ENCODE results near the gene RBM44. TPM values are rescaled to one million over a fixed set of nuclear protein-coding genes. Genes with fewer than 3 reads are reported as not detected.
"Not testable (repeated sequence)": the region's sequence is repeated elsewhere in the genome, so short reads cannot be mapped to it uniquely, and the experiment has no call there.

RBM44 gene
- total RNA-seq (1 to 10 TPM in 3 of 5 experiments, under 1 TPM in 2; 0.60 to 3.1 (median 1.0) TPM), polyA plus RNA-seq (under 1 TPM in 1 of 2 donors, not detected in 1; 0.06 TPM), total RNA-seq (2.3 reads per million, percentile 11 among the genes with 10 or more reads in this experiment)

- CTCF ChIA-PET: no interaction called here
- Mint-ChIP-seq H3K36me3 (peaks cover 0 to 13% (median 7%) of the 10 kb centered on the region in 5 donors), H3K27me3 (no peaks in the 10 kb centered on the region), H3K4me1 (no peaks in the 10 kb centered on the region), H3K4me3 (no peak within 1 kb of the TSS), H3K9me3 (peaks cover 0 to 9% (median 3%) of the 10 kb centered on the region in 11 donors), H3K27ac (peak within 1 kb of the TSS in 2 of 9 donors; percentile 9 to 49)
- POLR2A ChIA-PET: no interaction called here
- DNase-seq (no peak), ATAC-seq (no peak)
- Histone ChIP-seq H3K36me3 (ENCODE audit: control insufficient read depth in 2 of 3, insufficient read depth in 3 of 3, low read length in 3 of 3) (no peaks in the 10 kb centered on the region), H3K9me3 (ENCODE audit: control insufficient read depth in 2 of 3, low read length in 3 of 3) (no peaks in the 10 kb centered on the region), H3K4me3 (ENCODE audit: low read length) (no peak within 1 kb of the TSS), H3K27ac (ENCODE audit: low read depth, low read length) (no peak within 1 kb of the TSS), H3K27me3 (ENCODE audit: control insufficient read depth in 2 of 2, insufficient read depth in 2 of 2, low read length in 2 of 2) (no peaks in the 10 kb centered on the region), H3K4me1 (ENCODE audit: control insufficient read depth in 2 of 2, insufficient read depth in 2 of 2, low read length in 2 of 2) (no peaks in the 10 kb centered on the region)
- intact Hi-C loops (cut with micrococcal nuclease): no loop called here
These were observed at the start of gene RBM44 for GRCh38 chr2:237798236-237799059. Gene RBM44 (plus strand): TSS chr2:237798779. CDS start chr2:237813610, 14,831 bp downstream.

- H3K27me3 Mint-ChIP-seq: no peaks in the 10 kb centered on the region
- intact Hi-C loops (cut with micrococcal nuclease): loop anchor here (5.0 to 10.0 kb wide), 2 partner anchors 234 to 513 kb away; no protein-coding TSS in a partner anchor
- no peak overlapping the region for H3K4me3 Mint-ChIP-seq
- Histone ChIP-seq H3K9me3 (ENCODE audit: control insufficient read depth in 2 of 3, low read length in 3 of 3) (no peaks in the 10 kb centered on the region), H3K4me3 (ENCODE audit: low read length) (no peak overlapping the region), H3K27me3 (ENCODE audit: control insufficient read depth in 2 of 2, insufficient read depth in 2 of 2, low read length in 2 of 2) (no peaks in the 10 kb centered on the region), H3K4me1 (ENCODE audit: control insufficient read depth in 2 of 2, insufficient read depth in 2 of 2, low read length in 2 of 2) (peaks cover 4 to 8% of the 10 kb centered on the region in 2 donors), H3K36me3 (ENCODE audit: control insufficient read depth in 2 of 3, insufficient read depth in 3 of 3, low read length in 3 of 3) (peaks cover 14 to 58% (median 19%) of the 10 kb centered on the region in 3 experiments), H3K27ac (ENCODE audit: low read depth, low read length) (no peak overlapping the region)
- ChIA-PET POLR2A (interaction anchor here (0.5 to 1.5 kb wide), 2 partner anchors 51 to 62 kb away, joined by 3 to 8 read pairs; no protein-coding TSS in a partner anchor), CTCF (interaction anchor here (0.7 to 1.0 kb wide), 3 partner anchors 73 to 76 kb away, joined by 3 to 8 read pairs (median 4); no protein-coding TSS in a partner anchor)
- no peak overlapping the region for H3K27ac Mint-ChIP-seq
- DNase-seq: no peak
- H3K4me1 Mint-ChIP-seq: peaks cover 6 to 33% (median 17%) of the 10 kb centered on the region in 7 donors
- no peak for ATAC-seq
- H3K9me3 Mint-ChIP-seq: no peaks in the 10 kb centered on the region
- peaks cover 19 to 49% (median 31%) of the 10 kb centered on the region in 5 donors for H3K36me3 Mint-ChIP-seq
These were observed 49.6 kb upstream of the RBM44 start for GRCh38 chr2:237749002-237749401.

- Histone ChIP-seq H3K9me3 (ENCODE audit: control insufficient read depth in 2 of 3, low read length in 3 of 3) (no peaks in the 10 kb centered on the region), H3K27me3 (ENCODE audit: control insufficient read depth in 2 of 2, insufficient read depth in 2 of 2, low read length in 2 of 2) (no peaks in the 10 kb centered on the region), H3K27ac (ENCODE audit: low read depth, low read length) (no peak overlapping the region), H3K36me3 (ENCODE audit: control insufficient read depth in 2 of 3, insufficient read depth in 3 of 3, low read length in 3 of 3) (peaks cover 22 to 68% (median 23%) of the 10 kb centered on the region in 3 experiments), H3K4me1 (ENCODE audit: control insufficient read depth in 2 of 2, insufficient read depth in 2 of 2, low read length in 2 of 2) (peaks cover under 1 to 1% of the 10 kb centered on the region in 2 donors), H3K4me3 (ENCODE audit: low read length) (no peak overlapping the region)
- H3K36me3 Mint-ChIP-seq: peaks cover 19 to 56% (median 35%) of the 10 kb centered on the region in 5 donors
- H3K27me3 Mint-ChIP-seq: no peaks in the 10 kb centered on the region
- no peaks in the 10 kb centered on the region for H3K9me3 Mint-ChIP-seq
- no peak overlapping the region for H3K4me3 Mint-ChIP-seq
- CTCF ChIA-PET: interaction anchor here (0.7 kb wide), 1 partner anchor 74 kb away, joined by 8 read pairs; no protein-coding TSS in a partner anchor
- POLR2A ChIA-PET: no interaction called here
- no peak for DNase-seq
- intact Hi-C loops (cut with micrococcal nuclease): loop anchor here (5.0 to 10.0 kb wide), 2 partner anchors 235 to 512 kb away; no protein-coding TSS in a partner anchor
- H3K4me1 Mint-ChIP-seq: peaks cover 3 to 25% (median 10%) of the 10 kb centered on the region in 7 donors
- no peak for ATAC-seq
- H3K27ac Mint-ChIP-seq: no peak overlapping the region
These were observed 48.6 kb upstream of the RBM44 start for GRCh38 chr2:237749961-237750360.

GRCh38 chr2:237750441-237750840 lies 48.1 kb upstream of the RBM44 start:
- DNase-seq; CTCF ChIA-PET; H3K4me1 ChIP-seq (ENCODE audit: control insufficient read depth in 2 of 2, insufficient read depth in 2 of 2, low read length in 2 of 2); POLR2A ChIA-PET; ATAC-seq; H3K4me3 ChIP-seq (ENCODE audit: low read length); H3K9me3 ChIP-seq (ENCODE audit: control insufficient read depth in 2 of 3, low read length in 3 of 3); H3K9me3 Mint-ChIP-seq; H3K27me3 Mint-ChIP-seq; H3K27ac ChIP-seq (ENCODE audit: low read depth, low read length); H3K27ac Mint-ChIP-seq; intact Hi-C loops (cut with micrococcal nuclease); H3K4me3 Mint-ChIP-seq; H3K27me3 ChIP-seq (ENCODE audit: control insufficient read depth in 2 of 2, insufficient read depth in 2 of 2, low read length in 2 of 2): not testable (repeated sequence)
- Mint-ChIP-seq H3K4me1 (peaks cover 0 to 23% (median 7%) of the 10 kb centered on the region in 7 donors), H3K36me3 (peaks cover 19 to 56% (median 35%) of the 10 kb centered on the region in 5 donors)
- peaks cover 24 to 72% (median 27%) of the 10 kb centered on the region in 3 experiments for H3K36me3 ChIP-seq (ENCODE audit: control insufficient read depth in 2 of 3, insufficient read depth in 3 of 3, low read length in 3 of 3)

GRCh38 chr2:237752761-237753165 lies 45.8 kb upstream of the RBM44 start:
- Histone ChIP-seq H3K27me3 (ENCODE audit: control insufficient read depth in 2 of 2, insufficient read depth in 2 of 2, low read length in 2 of 2) (no peaks in the 10 kb centered on the region), H3K4me3 (ENCODE audit: low read length) (no peak overlapping the region), H3K27ac (ENCODE audit: low read depth, low read length) (no peak overlapping the region), H3K4me1 (ENCODE audit: control insufficient read depth in 2 of 2, insufficient read depth in 2 of 2, low read length in 2 of 2) (no peaks in the 10 kb centered on the region), H3K9me3 (ENCODE audit: control insufficient read depth in 2 of 3, low read length in 3 of 3) (no peaks in the 10 kb centered on the region), H3K36me3 (ENCODE audit: control insufficient read depth in 2 of 3, insufficient read depth in 3 of 3, low read length in 3 of 3) (peaks cover 24 to 92% (median 35%) of the 10 kb centered on the region in 3 experiments)
- intact Hi-C loops (cut with micrococcal nuclease): no loop called here
- DNase-seq (no peak), ATAC-seq (peak; percentile 86)
- H3K4me1 Mint-ChIP-seq: peaks cover 0 to 26% (median 5%) of the 10 kb centered on the region in 7 donors
- no peaks in the 10 kb centered on the region for H3K9me3 Mint-ChIP-seq
- ChIA-PET CTCF (no interaction called here), POLR2A (no interaction called here)
- peak overlapping the region in 1 of 9 donors; percentile 65 for H3K27ac Mint-ChIP-seq
- H3K36me3 Mint-ChIP-seq: peaks cover 28 to 65% (median 41%) of the 10 kb centered on the region in 5 donors
- H3K27me3 Mint-ChIP-seq: no peaks in the 10 kb centered on the region
- peak overlapping the region in 1 of 10 donors; percentile 15 for H3K4me3 Mint-ChIP-seq

- H3K27ac ChIP-seq (ENCODE audit: low read depth, low read length): no peak overlapping the region
- Mint-ChIP-seq H3K27me3 (no peaks in the 10 kb centered on the region), H3K9me3 (no peaks in the 10 kb centered on the region), H3K27ac (no peak overlapping the region), H3K36me3 (peaks cover 26 to 67% (median 39%) of the 10 kb centered on the region in 5 donors), H3K4me1 (peaks cover 0 to 26% (median 5%) of the 10 kb centered on the region in 7 donors), H3K4me3 (no peak overlapping the region)
- POLR2A ChIA-PET: interaction anchor here (0.7 kb wide), 1 partner anchor 83 kb away, joined by 3 read pairs; no protein-coding TSS in a partner anchor
- H3K4me3 ChIP-seq (ENCODE audit: low read length): no peak overlapping the region
- no peaks in the 10 kb centered on the region for H3K4me1 ChIP-seq (ENCODE audit: control insufficient read depth in 2 of 2, insufficient read depth in 2 of 2, low read length in 2 of 2)
- no peaks in the 10 kb centered on the region for H3K27me3 ChIP-seq (ENCODE audit: control insufficient read depth in 2 of 2, insufficient read depth in 2 of 2, low read length in 2 of 2)
- DNase-seq: no peak
- ATAC-seq: no peak
- CTCF ChIA-PET: interaction anchor here (1.6 to 1.8 kb wide), 2 partner anchors 9 to 81 kb away, joined by 7 to 8 read pairs; no protein-coding TSS in a partner anchor
- no peaks in the 10 kb centered on the region for H3K9me3 ChIP-seq (ENCODE audit: control insufficient read depth in 2 of 3, low read length in 3 of 3)
- peaks cover 24 to 87% (median 32%) of the 10 kb centered on the region in 3 experiments for H3K36me3 ChIP-seq (ENCODE audit: control insufficient read depth in 2 of 3, insufficient read depth in 3 of 3, low read length in 3 of 3)
- intact Hi-C loops (cut with micrococcal nuclease): no loop called here
These were observed 44.4 kb upstream of the RBM44 start for GRCh38 chr2:237754182-237754581.

Data from naive thymus-derived CD4-positive, alpha-beta T cell (primary cell).